CD1c-positive myeloid dendritic cell (primary cell): ENCODE results near the gene DRC1.

Experiments
- DNase-seq: peaks from one replicate; pipeline ENCODE4 v3.0.0-alpha.2; 2016; ENCODE audit errors: extremely low spot score

Gene DRC1

GRCh38 chr2:26448651-26449050 is 46.9 kb downstream of the DRC1 start:
- DNase-seq, result no peak

- DNase-seq, result no peak
Observed at GRCh38 chr2:26449278-26450030, 47.7 kb downstream of the DRC1 start.

- DNase-seq, result no peak
Observed at GRCh38 chr2:26450031-26450635, 48.4 kb downstream of the DRC1 start.

GRCh38 chr2:26451700-26452099 is 50.0 kb downstream of the DRC1 start:
- no peak for DNase-seq

- no peak for DNase-seq
Observed at GRCh38 chr2:26453421-26454329, 52.0 kb downstream of the DRC1 start.

GRCh38 chr2:26454561-26455001 is 52.9 kb downstream of the DRC1 start:
- no peak for DNase-seq

GRCh38 chr2:26455037-26455669 is 53.4 kb downstream of the DRC1 start:
- no peak for DNase-seq

GRCh38 chr2:26455670-26456439 is 54.1 kb downstream of the DRC1 start:
- DNase-seq, result peak; percentile 57

- peak; percentile 50 for DNase-seq
Observed at GRCh38 chr2:26456440-26457250, 54.9 kb downstream of the DRC1 start.

GRCh38 chr2:26457251-26457666 is 55.5 kb downstream of the DRC1 start:
- DNase-seq, result no peak

GRCh38 chr2:26457695-26458364 is 56.1 kb downstream of the DRC1 start:
- no peak for DNase-seq

GRCh38 chr2:26458365-26459042 is 56.8 kb downstream of the DRC1 start:
- DNase-seq, result no peak

- no peak for DNase-seq
Observed at GRCh38 chr2:26459991-26460612, 58.4 kb downstream of the DRC1 start.

- DNase-seq, result no peak
Observed at GRCh38 chr2:26460613-26461031, 58.9 kb downstream of the DRC1 start.

GRCh38 chr2:26461601-26462023 is 59.9 kb downstream of the DRC1 start:
- no peak for DNase-seq

- no peak for DNase-seq
Observed at GRCh38 chr2:26462100-26462499, 60.4 kb downstream of the DRC1 start.

GRCh38 chr2:26462511-26463243 is 61.0 kb downstream of the DRC1 start:
- DNase-seq, result peak; percentile 32
